ENCODE results near the gene CDH23. TPM values are rescaled to one million over a fixed set of nuclear protein-coding genes. Genes with fewer than 3 reads are reported as not detected.

The CDH23 gene
- total and polyA plus RNA-seq, 10 of the 15 experiments (the other 5 are each of a cell fraction or from before 2014, with no cell fraction given), result 0.09 to 0.40 (median 0.15) TPM; not detected in 1

- TF ChIP-seq SKIL (IDR thresholded peaks at IDR 0.05; ENCODE audit: low read depth, poor library complexity, severe bottlenecking) (no peak), KLF5 (IDR thresholded peaks at IDR 0.05; ENCODE audit: partially characterized antibody) (no peak), RAD21 (IDR thresholded peaks at IDR 0.05; ENCODE audit: insufficient read depth, low read depth, low read length) (no peak), ZNF217 (IDR thresholded peaks at IDR 0.05) (no peak), FOXK2 (IDR thresholded peaks at IDR 0.05) (no peak)
Measured at GRCh38 chr10:71565284-71566000, 168.7 kb downstream of the CDH23 start (continued).

GRCh38 chr10:71567006-71567405 is 170.3 kb downstream of the CDH23 start:
- ChIA-PET POLR2A (no interaction called here), CTCF (interaction anchor here (0.6 to 6.2 kb wide), 5 partner anchors 79 to 251 kb away, joined by 3 to 148 read pairs (median 3); partner anchors contain the start of gene SLC29A3), SMC1A (ENCODE audit: uncharacterized antibody, unreplicated experiment) (no interaction called here), RAD21 (ENCODE audit: unreplicated experiment) (no interaction called here)
- Histone ChIP-seq H3K9me3 (replicated peaks; ENCODE audit: control insufficient read depth, insufficient read depth, low read length) (no peaks in the 10 kb centered on the region), H3K27ac (ENCODE audit: control insufficient read depth, insufficient read depth) (no peak overlapping the region), H3K36me3 (ENCODE audit: control insufficient read depth in 2 of 2, insufficient read depth in 2 of 2, low read length in 1 of 2) (no peaks in the 10 kb centered on the region), H3K9ac (ENCODE audit: control insufficient read depth, insufficient read depth, low read length) (no peak overlapping the region), H4K20me1 (ENCODE audit: control insufficient read depth, insufficient read depth) (no peaks in the 10 kb centered on the region), H3K79me2 (ENCODE audit: control insufficient read depth, insufficient read depth, low read length) (no peaks in the 10 kb centered on the region), H3K4me3 (no peak overlapping the region), H3K4me1 (ENCODE audit: control insufficient read depth, insufficient read depth, low read length) (no peaks in the 10 kb centered on the region), H3K4me2 (ENCODE audit: control insufficient read depth, insufficient read depth) (no peak overlapping the region), H3K27me3 (replicated peaks in 1 of 2; ENCODE audit: control insufficient read depth in 2 of 2, insufficient read depth in 2 of 2, low read length in 1 of 2) (peaks cover 4 to 6% of the 10 kb centered on the region in 2 experiments; a peak in 2 of 4 replicates), H2AFZ (ENCODE audit: control insufficient read depth, low read depth, low read length) (no peak overlapping the region)
- in situ Hi-C loops (cut with MboI), result no loop called here
- no peak for TF ChIP-seq KDM1A (IDR thresholded peaks at IDR 0.05; ENCODE audit: borderline replicate concordance)
- TF ChIP-seq GABPA (IDR thresholded peaks at IDR 0.05; ENCODE audit: low read depth), result no peak
- TF ChIP-seq SPI1 (IDR thresholded peaks at IDR 0.05; ENCODE audit: borderline replicate concordance, insufficient read depth, low read depth, low read length), result no peak
- no peak for TF ChIP-seq RFX5 (IDR thresholded peaks at IDR 0.05; ENCODE audit: low read depth, low read length)
- TF ChIP-seq YY1 (IDR thresholded peaks at IDR 0.05; ENCODE audit: low read depth, low read length), result no peak
- no peak for TF ChIP-seq WRNIP1 (IDR thresholded peaks at IDR 0.05; ENCODE audit: borderline replicate concordance, low read depth, low read length)
- TF ChIP-seq LARP7 (IDR thresholded peaks at IDR 0.05), result no peak
- no peak for TF ChIP-seq NFYB (IDR thresholded peaks at IDR 0.05; ENCODE audit: insufficient read depth, low read depth, low read length)
- no peak for TF ChIP-seq BMI1 (IDR thresholded peaks at IDR 0.05; ENCODE audit: borderline replicate concordance)
- no peak for TF ChIP-seq ESRRA (IDR thresholded peaks at IDR 0.05; ENCODE audit: low read length)
- no peak for TF ChIP-seq JUND (IDR thresholded peaks at IDR 0.05; ENCODE audit: low read depth, low read length)
- TF ChIP-seq BHLHE40 (IDR thresholded peaks at IDR 0.05; ENCODE audit: borderline replicate concordance in 1 of 2, low read depth in 2 of 2, low read length in 1 of 2), result no peak
- no peak for TF ChIP-seq NRF1 (conservative IDR thresholded peaks at IDR 0.05; ENCODE audit: low read depth, low read length)
- no peak for DNase-seq (ENCODE audit: low read depth, low spot score)
- no peak for ATAC-seq
- intact Hi-C loops (cut with micrococcal nuclease; ENCODE audit: unreplicated experiment), result no loop called here
- FAIRE-seq, result no peak
- WGBS (ENCODE audit: insufficient coverage, insufficient replicate concordance, low lambda C conversion rate, missing lambda C conversion rate), result 10% methylated on average over 5 of the region's 5 CpGs
- no TSS peak for BruUV-seq (replicated peaks)

All from GM12878 (cell line).